ELR (cell line): ENCODE measurements around the gene CHCHD3.

Experiments
- DNase-seq: peaks from one replicate; pipeline ENCODE4 v3.0.0-alpha.2; 2015; ENCODE audit warnings: low read depth

Gene CHCHD3

DNA sequence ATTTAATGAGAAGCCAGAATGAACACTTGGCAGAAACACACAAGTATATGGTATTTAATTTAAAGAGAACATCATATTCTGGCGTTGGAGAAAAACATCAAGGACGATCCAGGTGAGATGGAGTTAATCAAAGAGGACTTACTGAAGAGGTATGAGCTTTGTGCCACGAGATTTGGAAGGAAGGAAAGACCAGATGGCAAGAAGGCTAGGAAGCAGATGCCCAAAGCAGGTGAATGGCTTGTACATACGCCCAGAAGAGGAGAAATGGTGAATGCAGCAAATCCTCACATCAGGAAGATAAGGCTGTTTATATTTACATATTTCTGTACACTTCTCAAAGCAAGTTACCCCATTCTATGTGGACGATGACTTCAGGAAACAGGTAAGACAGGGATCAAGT is 341.7 kb downstream of the CHCHD3 start:
- DNase-seq = no peak

DNA sequence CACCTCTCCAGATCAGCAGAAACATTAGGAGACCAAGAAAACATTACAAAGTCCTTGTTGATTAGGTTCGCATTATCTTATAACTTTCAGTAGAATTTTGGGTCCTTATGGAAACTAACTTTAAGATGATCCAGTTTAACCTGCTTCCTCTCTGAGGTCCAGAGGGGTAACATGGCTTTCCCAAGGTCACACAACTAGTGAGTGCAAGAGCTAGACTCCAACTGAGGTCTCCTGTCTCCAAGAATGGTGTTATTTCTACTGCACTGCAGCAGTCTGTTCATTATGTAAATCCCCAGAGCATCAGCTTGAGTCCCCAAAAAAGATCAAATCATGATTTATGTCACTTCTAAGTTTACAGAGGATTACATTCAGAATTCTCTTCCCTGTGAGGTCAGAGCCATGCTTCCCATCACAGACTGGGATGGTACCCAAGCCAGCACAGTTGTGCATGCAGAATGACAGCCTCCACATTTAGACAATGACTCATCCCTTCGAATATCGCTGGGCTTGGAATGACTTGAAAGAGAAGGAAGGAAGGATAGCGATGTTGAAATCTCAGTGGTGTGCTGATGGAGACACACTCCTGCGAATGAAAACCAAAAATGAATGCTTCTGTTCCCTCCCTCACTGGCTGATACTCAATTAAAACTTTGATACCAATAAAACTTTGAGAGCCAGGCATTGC is 342.5 kb downstream of the CHCHD3 start:
- peak; percentile 72 for DNase-seq

DNA sequence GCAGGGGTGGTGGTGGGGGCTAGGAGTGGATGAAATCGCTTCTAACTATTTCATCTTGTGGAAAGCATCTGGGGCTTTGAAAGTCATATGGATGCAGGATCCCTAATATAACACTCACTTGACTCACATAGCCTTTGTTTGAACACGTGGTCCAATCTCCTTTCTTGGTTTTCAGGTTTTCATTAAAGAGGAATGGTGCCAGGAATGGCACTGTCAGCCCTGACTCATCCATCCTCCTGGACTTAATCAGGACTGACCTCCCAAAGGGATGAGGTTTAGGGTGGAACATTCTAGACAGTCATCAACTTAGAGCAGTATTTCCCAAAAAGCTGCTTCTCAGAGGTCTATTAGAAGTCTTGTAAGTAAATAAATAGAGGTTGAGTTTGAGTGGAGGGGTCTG is 343.6 kb downstream of the CHCHD3 start:
- DNase-seq = peak; percentile 89

DNA sequence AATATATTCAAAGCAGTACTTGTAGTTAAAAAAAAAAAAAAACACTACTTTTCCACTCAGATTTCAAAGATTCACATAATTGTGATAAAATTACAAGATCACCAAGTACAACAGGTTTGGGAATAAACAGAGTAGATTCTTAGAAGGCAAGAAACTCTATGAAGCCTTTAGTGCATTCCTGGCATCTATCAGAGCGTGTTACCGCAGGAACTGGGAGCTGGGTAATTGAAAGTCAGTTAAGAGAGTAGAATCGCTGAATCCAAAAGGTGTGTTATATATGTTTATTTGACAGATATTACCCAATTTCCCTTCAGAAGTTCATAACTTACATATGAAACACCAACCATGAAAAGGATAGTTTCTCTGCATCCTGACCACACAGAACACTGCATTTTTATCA is 346.4 kb downstream of the CHCHD3 start:
- DNase-seq = no peak
